Breast epithelium (tissue), 3 donors: ENCODE data around the gene MGAM2.

Experiments
- CTCF ChIP-seq, 3 donors: fragments of 450-650 bp; IDR thresholded peaks; one replicate each; pipeline ENCODE4 v1.5.1; 2016 to 2017; ENCODE audit warnings: antibody characterized with exemption in 3 of 3, mild to moderate bottlenecking in 3 of 3, moderate library complexity in 3 of 3
- POLR2A ChIP-seq: fragments of 450-650 bp; IDR thresholded peaks from one replicate; pipeline ENCODE4 v1.6.1; 2016; ENCODE audit warnings: antibody characterized with exemption, mild to moderate bottlenecking, moderate library complexity

DNA sequence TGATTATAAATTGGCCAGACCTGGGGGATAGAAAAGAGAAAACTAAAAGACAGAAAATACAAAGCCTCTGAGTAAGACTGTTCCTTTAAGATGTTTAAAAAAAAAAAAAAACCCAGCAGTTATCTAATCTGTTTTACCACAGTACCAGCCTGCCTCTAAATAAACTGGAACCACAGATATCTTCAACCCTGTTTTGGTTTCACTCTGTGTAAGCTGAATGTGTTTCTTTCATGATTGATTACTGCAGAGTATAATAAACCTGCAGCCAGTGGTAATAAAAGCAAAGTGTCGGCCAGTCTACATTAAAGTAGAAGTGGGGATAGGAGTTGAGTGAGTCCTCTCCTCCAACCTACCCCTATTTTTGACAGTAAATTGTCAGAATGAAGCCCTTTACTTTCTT lies 40.6 kb downstream of the MGAM2 start:
- no peak for TF ChIP-seq CTCF (IDR thresholded peaks at IDR 0.05)
- TF ChIP-seq POLR2A, result no peak
